ENCODE results near the gene ATF4.

The ATF4 gene

GRCh38 chr22:39478441-39478850 lies 41.9 kb upstream of the ATF4 start:
- Histone ChIP-seq H4K20me1 (ENCODE audit: control insufficient read depth, insufficient read depth, low read depth, low read length) (peaks cover 3% of the 10 kb centered on the region; the same call in 1 of the 2 replicates), H3K79me2 (ENCODE audit: control insufficient read depth, low read length) (peaks cover 78% of the 10 kb centered on the region), H3K4me3 (ENCODE audit: low read length) (no peak overlapping the region), H3K9me3 (ENCODE audit: control insufficient read depth, insufficient read depth, low read length) (no peaks in the 10 kb centered on the region), H3K27me3 (ENCODE audit: control insufficient read depth, low read length) (no peaks in the 10 kb centered on the region), H3F3A (ENCODE audit: control insufficient read depth, insufficient read depth) (no peaks in the 10 kb centered on the region), H3K9me2 (replicated peaks; ENCODE audit: control insufficient read depth, low read length) (no peaks in the 10 kb centered on the region), H3K4me1 (ENCODE audit: control insufficient read depth, low read length) (peaks cover 13% of the 10 kb centered on the region), H3K36me3 (ENCODE audit: control insufficient read depth, low read length) (peaks cover 58% of the 10 kb centered on the region), H3K4me2 (ENCODE audit: low read length) (no peak overlapping the region), H3K27ac (ENCODE audit: low read depth, low read length) (no peak overlapping the region)
- TF ChIP-seq EZH2phosphoT487 (IDR thresholded peaks at IDR 0.05; ENCODE audit: borderline replicate concordance, low read length) = no peak
- no peak for TF ChIP-seq CTCF (IDR thresholded peaks at IDR 0.05; ENCODE audit: low read depth, low read length, poor library complexity, severe bottlenecking)

GRCh38 chr22:39479254-39479653 lies 41.1 kb upstream of the ATF4 start:
- no peaks in the 10 kb centered on the region for H3K9me3 ChIP-seq (ENCODE audit: control insufficient read depth, insufficient read depth, low read length)
- peaks cover 5% of the 10 kb centered on the region for H3K4me1 ChIP-seq (ENCODE audit: control insufficient read depth, low read length)
- H3K27me3 ChIP-seq (ENCODE audit: control insufficient read depth, low read length) = no peaks in the 10 kb centered on the region
- no peak overlapping the region for H3K4me3 ChIP-seq (ENCODE audit: low read length)
- no peak overlapping the region for H3K4me2 ChIP-seq (ENCODE audit: low read length)
- H3K9me2 ChIP-seq (replicated peaks; ENCODE audit: control insufficient read depth, low read length) = no peaks in the 10 kb centered on the region
- no peak for TF ChIP-seq CTCF (IDR thresholded peaks at IDR 0.05; ENCODE audit: low read depth, low read length, poor library complexity, severe bottlenecking)
- TF ChIP-seq EZH2phosphoT487 (IDR thresholded peaks at IDR 0.05; ENCODE audit: borderline replicate concordance, low read length) = no peak
- no peaks in the 10 kb centered on the region for H3F3A ChIP-seq (ENCODE audit: control insufficient read depth, insufficient read depth)
- H3K27ac ChIP-seq (ENCODE audit: low read depth, low read length) = no peak overlapping the region
- peaks cover 54% of the 10 kb centered on the region for H3K36me3 ChIP-seq (ENCODE audit: control insufficient read depth, low read length)
- peaks cover 70% of the 10 kb centered on the region for H3K79me2 ChIP-seq (ENCODE audit: control insufficient read depth, low read length)
- peaks cover 3% of the 10 kb centered on the region; the same call in 1 of the 2 replicates for H4K20me1 ChIP-seq (ENCODE audit: control insufficient read depth, insufficient read depth, low read depth, low read length)

GRCh38 chr22:39480557-39480956 lies 39.8 kb upstream of the ATF4 start:
- no peak overlapping the region for H3K4me2 ChIP-seq (ENCODE audit: low read length)
- no peaks in the 10 kb centered on the region for H3K4me1 ChIP-seq (ENCODE audit: control insufficient read depth, low read length)
- TF ChIP-seq EZH2phosphoT487 (IDR thresholded peaks at IDR 0.05; ENCODE audit: borderline replicate concordance, low read length) (no peak), CTCF (IDR thresholded peaks at IDR 0.05; ENCODE audit: low read depth, low read length, poor library complexity, severe bottlenecking) (no peak)
- no peaks in the 10 kb centered on the region for H3K9me3 ChIP-seq (ENCODE audit: control insufficient read depth, insufficient read depth, low read length)
- no peaks in the 10 kb centered on the region for H3K9me2 ChIP-seq (replicated peaks; ENCODE audit: control insufficient read depth, low read length)
- peaks cover under 1% of the 10 kb centered on the region; the same call in 1 of the 2 replicates for H4K20me1 ChIP-seq (ENCODE audit: control insufficient read depth, insufficient read depth, low read depth, low read length)
- no peak overlapping the region for H3K4me3 ChIP-seq (ENCODE audit: low read length)
- H3K27ac ChIP-seq (ENCODE audit: low read depth, low read length) = no peak overlapping the region
- H3K27me3 ChIP-seq (ENCODE audit: control insufficient read depth, low read length) = no peaks in the 10 kb centered on the region
- H3K36me3 ChIP-seq (ENCODE audit: control insufficient read depth, low read length) = peaks cover 54% of the 10 kb centered on the region
- peaks cover 61% of the 10 kb centered on the region for H3K79me2 ChIP-seq (ENCODE audit: control insufficient read depth, low read length)
- no peaks in the 10 kb centered on the region for H3F3A ChIP-seq (ENCODE audit: control insufficient read depth, insufficient read depth)

Data from DOHH2 (cell line).